Mucosa of stomach (tissue), 1 donor: Measurements from ENCODE around the gene ZDHHC11.
"Not testable (repeated sequence)": the region's sequence is repeated elsewhere in the genome, so short reads cannot be mapped to it uniquely, and the experiment has no call there.

Experiments
- H3K27me3 ChIP-seq: one replicate; pipeline ENCODE4 v1.7.0; 2013; ENCODE audit warnings: mild to moderate bottlenecking, low read length; ENCODE audit not compliant: control insufficient read depth, insufficient read depth
- H3K36me3 ChIP-seq: one replicate; pipeline ENCODE4 v1.7.0; 2013; ENCODE audit warnings: low read length; ENCODE audit not compliant: control insufficient read depth, insufficient read depth
- H3K4me1 ChIP-seq: one replicate; pipeline ENCODE4 v1.7.0; 2013; ENCODE audit warnings: mild to moderate bottlenecking, low read length; ENCODE audit not compliant: control insufficient read depth, insufficient read depth
- H3K4me3 ChIP-seq: one replicate; pipeline ENCODE4 v1.7.0; 2013; ENCODE audit warnings: low read length
- H3K9ac ChIP-seq: one replicate; pipeline ENCODE4 v1.7.0; 2013; ENCODE audit warnings: mild to moderate bottlenecking, low read length, moderate library complexity
- H3K9me3 ChIP-seq: one replicate; pipeline ENCODE4 v1.7.0; 2013; ENCODE audit warnings: mild to moderate bottlenecking, low read length, moderate library complexity; ENCODE audit not compliant: control insufficient read depth
- donor health status: Pancreatic carcinoma.

ZDHHC11 gene

DNA sequence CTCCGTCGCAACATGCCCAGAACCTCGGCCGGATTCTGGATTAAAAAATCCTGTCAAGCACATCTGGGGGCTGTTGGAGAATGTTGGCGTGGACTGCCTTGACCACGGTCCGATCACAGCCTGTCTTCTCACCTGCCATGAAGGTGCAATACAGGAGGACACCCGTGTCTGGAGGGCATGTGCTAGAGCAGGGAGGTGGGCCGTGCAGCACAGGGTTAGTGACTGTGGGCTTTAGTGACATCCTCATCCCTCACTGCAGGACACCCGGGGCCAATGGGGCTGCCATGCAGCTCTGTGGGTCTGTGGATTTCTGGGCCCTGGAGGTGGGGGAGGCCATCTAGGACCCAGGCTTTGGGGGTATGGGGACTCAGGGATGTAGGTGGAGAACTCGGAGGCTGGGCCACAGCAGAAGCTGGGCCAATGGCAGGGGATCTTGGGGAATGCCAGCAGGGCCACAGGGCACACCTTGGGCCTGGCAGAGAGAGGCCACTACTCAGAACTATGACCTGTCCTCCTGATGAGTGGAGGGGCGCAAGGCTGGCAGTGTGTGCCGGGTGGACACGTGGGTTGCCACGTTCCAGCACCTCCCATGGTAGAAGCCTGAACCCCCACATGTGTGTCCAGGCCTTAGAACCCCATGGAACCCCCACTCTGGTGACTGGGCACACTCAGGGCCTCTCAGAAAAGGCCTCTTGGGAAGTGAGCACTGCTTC is 89.6 kb downstream of the ZDHHC11 start:
- Histone ChIP-seq H3K9me3 (no peaks in the 10 kb centered on the region), H3K9ac (no peak overlapping the region), H3K27me3 (no peaks in the 10 kb centered on the region), H3K4me3 (no peak overlapping the region), H3K36me3 (no peaks in the 10 kb centered on the region), H3K4me1 (peaks cover 52% of the 10 kb centered on the region)

DNA sequence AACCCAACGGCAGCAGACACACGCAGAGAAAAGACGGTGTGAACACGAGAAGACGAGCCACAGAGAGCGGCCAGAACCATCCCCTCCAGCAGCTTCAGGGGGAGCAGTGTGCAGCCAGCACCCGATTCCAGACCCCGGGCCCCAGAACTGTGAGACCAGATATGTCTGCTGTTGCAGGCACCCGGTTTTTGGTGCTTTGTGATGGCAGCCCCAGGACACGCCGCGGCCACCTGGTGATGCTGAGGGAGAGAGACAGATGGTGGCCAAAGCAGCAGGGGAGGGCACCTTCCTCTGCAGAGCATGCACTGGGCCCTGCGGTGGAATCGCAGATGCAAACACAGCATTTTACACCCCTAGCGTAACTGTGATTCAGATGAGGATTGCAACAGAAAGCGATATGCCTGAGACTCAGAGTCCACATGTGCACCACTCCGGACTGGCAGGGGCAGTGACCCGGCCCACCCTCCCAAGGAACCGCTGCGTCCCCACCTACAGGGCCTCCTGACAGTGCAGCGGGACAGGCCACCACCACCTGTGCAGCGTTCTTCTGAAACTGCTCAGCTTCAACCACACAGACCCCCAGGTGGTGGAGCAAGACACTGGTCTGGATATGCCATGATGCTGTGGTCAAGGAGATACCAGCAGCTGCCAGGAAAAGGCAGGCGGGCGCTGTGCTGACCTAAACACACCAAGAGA is 90.3 kb downstream of the ZDHHC11 start:
- H3K9me3 ChIP-seq, result no peaks in the 10 kb centered on the region
- no peaks in the 10 kb centered on the region for H3K36me3 ChIP-seq
- H3K4me3 ChIP-seq, result no peak overlapping the region
- no peak overlapping the region for H3K9ac ChIP-seq
- H3K27me3 ChIP-seq, result no peaks in the 10 kb centered on the region
- peaks cover 54% of the 10 kb centered on the region for H3K4me1 ChIP-seq

DNA sequence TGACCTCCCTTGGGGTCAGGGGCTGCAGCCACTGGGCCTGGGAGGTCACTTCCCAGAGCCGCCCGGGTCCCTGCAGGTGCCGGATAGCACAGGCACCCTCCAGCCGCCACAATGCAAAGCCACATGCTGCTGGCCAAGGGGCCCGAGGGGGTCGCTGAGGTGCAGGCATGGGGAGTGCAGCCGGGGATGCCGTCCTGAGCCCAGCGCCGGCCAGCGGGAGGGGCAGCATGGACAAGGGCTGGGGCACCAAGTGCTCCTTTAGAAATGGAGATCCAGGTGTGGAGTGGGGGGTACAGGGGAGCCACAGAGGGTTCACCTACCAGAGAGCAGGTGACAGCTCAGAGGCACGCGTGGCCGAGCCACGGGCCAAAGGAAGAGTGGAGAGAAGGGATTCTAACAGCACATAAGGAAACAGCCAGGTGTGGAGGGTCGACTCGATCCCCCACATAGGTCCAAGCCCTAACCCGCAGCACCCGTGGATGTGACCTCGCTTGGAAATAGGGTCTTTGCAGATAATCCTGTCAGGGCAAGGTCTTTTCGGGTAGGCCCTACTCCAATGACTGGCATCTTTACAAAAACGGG is 90.9 kb downstream of the ZDHHC11 start:
- H3K4me3 ChIP-seq, result no peak overlapping the region
- H3K36me3 ChIP-seq, result no peaks in the 10 kb centered on the region
- peak overlapping the region; percentile 8 for H3K9ac ChIP-seq
- no peaks in the 10 kb centered on the region for H3K27me3 ChIP-seq
- no peaks in the 10 kb centered on the region for H3K9me3 ChIP-seq
- H3K4me1 ChIP-seq, result peaks cover 54% of the 10 kb centered on the region

DNA sequence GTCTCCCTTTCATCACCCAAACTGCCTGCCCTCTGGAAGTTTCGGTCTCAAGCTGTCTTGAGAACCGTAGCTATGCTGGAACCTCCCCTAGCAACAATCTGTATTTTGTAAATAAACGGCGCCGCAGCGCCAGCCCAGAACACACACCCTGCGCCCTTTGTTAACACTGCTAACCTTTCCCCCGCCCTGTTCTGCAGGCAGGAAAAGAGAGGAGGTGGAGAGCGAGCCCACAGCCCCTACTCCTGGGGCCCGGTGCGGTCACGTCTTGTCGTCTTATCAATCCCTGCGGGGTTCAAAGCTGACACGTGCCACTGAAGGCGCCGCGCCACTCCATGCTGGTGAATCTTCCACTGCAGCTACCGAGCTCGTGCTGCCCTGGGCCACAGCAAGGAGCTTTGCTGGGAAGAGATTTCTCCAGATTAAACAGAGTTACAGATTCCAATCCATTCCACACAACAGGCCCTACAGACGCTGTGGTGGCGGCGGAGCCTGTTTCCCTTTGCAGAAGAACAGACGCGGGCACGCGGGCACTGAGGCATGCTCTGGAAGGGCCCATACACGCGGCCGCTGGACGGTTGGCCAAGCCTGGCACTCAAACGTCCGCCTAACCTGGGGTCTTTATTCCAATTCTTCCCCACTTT is 91.6 kb downstream of the ZDHHC11 start:
- peaks cover 54% of the 10 kb centered on the region for H3K4me1 ChIP-seq
- H3K9me3 ChIP-seq, result no peaks in the 10 kb centered on the region

DNA sequence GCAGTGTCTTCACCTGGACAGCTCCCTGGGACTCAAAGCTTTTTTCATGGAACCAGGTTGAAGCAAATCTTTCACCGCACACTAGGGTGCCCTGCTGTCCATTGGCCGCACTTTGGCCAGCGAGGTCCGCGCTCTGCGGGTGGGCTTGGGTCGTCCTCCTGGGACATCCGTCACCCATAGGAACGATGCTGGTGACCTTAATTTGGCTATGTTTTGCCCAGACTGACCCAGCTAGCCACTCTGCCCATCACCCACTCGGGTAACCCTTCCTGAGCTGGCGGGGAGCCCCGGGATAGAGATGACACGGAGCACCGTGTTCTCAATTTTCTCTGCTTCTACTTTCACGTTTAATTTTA is 92.1 kb downstream of the ZDHHC11 start:
- Histone ChIP-seq H3K9me3 (no peaks in the 10 kb centered on the region), H3K4me1 (peaks cover 54% of the 10 kb centered on the region), H3K36me3 (no peaks in the 10 kb centered on the region), H3K4me3 (no peak overlapping the region), H3K27me3 (no peaks in the 10 kb centered on the region), H3K9ac (peak overlapping the region; percentile 29)

More for the DNA sequence above, 91.6 kb downstream of the ZDHHC11 start:
- no peaks in the 10 kb centered on the region for H3K36me3 ChIP-seq
- H3K4me3 ChIP-seq, result no peak overlapping the region
- no peaks in the 10 kb centered on the region for H3K27me3 ChIP-seq
- peak overlapping the region; percentile 8 for H3K9ac ChIP-seq

DNA sequence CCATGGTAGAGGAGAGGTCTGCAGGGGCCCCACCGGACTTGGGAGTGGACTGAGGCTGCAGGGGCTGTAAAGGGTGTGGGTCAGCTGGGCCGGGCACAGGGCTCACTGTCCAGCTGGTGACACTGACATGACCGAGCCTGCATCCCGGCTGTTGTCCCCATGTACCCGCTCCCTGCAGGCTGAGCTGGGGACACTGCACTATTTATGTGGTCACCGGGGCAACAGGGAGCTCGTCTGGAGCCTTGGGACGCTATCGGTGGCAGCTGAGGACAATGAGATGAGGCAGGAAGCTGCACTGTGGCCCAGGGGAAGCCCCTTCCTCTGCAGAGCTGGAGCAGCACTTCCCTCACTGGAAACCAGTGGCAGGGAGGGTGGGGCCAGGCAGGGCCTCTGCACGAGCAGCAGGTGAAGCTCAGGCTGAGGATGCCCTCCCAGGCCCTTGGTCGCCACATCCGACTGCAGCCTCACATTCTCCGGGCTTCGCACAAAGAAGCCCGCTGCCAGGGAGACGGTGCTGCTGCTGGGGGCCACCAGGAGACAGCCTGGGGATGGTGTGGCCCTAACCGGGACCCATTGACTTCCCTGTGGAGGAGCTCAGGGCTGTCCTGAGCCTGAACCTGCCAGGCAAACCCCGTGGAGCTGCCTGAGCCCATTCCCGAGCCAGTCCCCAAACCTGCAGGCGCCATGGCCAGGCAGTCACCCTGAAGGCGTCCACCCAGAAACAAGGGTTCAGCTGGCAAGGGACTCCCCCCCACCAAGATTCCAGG is 92.7 kb downstream of the ZDHHC11 start:
- Histone ChIP-seq H3K9ac (peak overlapping the region; percentile 29), H3K4me1 (peaks cover 54% of the 10 kb centered on the region), H3K9me3 (no peaks in the 10 kb centered on the region), H3K27me3 (no peaks in the 10 kb centered on the region), H3K4me3 (peak overlapping the region; percentile 12), H3K36me3 (no peaks in the 10 kb centered on the region)

DNA sequence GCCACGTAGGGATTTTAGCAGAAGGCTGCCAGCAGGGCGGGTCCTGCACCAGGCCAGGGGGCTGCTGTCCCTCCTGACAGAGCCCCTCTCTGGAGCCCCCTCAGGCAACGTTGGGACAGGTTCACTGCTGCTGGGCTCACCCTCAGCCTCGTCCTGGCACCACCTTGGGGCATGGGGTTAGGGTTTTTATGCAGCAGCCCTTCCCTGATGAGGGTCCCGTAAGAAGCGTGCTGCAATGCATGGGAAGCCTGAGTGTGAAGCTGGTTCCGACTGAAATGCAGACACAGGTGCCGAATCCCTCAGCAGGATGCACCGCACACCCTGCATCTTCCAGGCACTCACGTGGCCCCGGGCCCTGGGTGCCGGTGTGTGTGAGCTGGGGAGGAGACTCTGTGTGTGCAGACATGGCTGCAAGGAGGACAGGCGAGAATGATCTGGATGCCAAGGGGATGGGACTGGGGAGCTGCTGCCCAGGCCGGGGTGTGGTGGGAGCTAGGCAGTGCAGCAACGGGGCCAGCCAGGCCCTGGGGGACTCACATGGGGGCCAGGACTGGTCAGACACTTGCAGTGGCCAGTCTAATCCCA is 93.3 kb downstream of the ZDHHC11 start:
- Histone ChIP-seq H3K4me3 (peak overlapping the region; percentile 12), H3K9ac (peak overlapping the region; percentile 6), H3K9me3 (no peaks in the 10 kb centered on the region)

DNA sequence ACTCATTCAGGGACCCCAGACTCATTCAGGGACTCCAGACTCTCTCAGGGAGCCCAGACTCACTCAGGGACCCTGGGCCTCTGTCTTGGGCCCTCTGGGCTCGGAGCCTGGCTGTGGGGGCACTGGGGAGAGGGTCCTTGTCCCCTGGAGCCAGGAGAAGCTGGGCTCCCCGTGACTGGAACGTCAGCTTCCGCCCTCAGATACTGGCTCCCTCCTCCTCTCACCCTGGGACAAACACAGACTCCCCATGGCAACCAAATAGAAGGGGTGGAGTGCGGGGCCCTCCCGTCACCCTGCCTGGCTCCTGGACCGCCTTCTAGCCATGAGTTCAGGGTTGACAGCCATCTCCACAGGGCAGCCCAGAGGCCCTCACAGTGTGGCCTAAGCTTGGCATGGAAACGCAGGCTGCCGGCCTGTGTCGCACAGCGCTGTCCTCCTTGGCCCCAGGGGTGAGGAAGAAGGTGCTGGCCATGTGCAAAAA is 93.9 kb downstream of the ZDHHC11 start:
- Histone ChIP-seq H3K9ac (peak overlapping the region; percentile 70), H3K4me1 (peaks cover 45% of the 10 kb centered on the region), H3K9me3 (no peaks in the 10 kb centered on the region), H3K36me3 (no peaks in the 10 kb centered on the region), H3K27me3 (no peaks in the 10 kb centered on the region), H3K4me3 (no peak overlapping the region)

More for the DNA sequence above, 93.3 kb downstream of the ZDHHC11 start:
- Histone ChIP-seq H3K4me1 (peaks cover 50% of the 10 kb centered on the region), H3K36me3 (no peaks in the 10 kb centered on the region), H3K27me3 (no peaks in the 10 kb centered on the region)

DNA sequence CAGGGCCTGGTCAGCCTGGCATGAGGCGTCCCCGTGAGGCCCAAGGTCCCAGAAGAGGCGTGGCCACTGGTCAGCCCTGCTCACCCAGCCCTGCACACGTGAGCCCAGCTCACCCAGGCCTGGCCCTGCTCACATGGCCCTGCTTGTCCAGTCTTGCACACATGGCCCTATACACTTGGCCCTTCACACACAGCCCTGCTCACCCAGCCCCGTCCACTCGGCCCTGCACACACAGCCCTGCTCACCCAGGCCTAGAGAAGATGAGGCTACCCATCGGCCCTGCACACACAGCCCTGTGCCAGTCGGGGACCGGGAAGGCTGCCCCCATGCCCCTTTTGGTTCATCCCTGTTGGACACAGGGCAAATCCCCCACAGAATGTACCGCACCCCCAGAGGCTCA is 94.6 kb downstream of the ZDHHC11 start:
- Histone ChIP-seq H3K9ac (peak overlapping the region; percentile 70), H3K4me1 (peaks cover 41% of the 10 kb centered on the region), H3K4me3 (no peak overlapping the region), H3K36me3 (no peaks in the 10 kb centered on the region), H3K27me3 (no peaks in the 10 kb centered on the region), H3K9me3 (no peaks in the 10 kb centered on the region)

DNA sequence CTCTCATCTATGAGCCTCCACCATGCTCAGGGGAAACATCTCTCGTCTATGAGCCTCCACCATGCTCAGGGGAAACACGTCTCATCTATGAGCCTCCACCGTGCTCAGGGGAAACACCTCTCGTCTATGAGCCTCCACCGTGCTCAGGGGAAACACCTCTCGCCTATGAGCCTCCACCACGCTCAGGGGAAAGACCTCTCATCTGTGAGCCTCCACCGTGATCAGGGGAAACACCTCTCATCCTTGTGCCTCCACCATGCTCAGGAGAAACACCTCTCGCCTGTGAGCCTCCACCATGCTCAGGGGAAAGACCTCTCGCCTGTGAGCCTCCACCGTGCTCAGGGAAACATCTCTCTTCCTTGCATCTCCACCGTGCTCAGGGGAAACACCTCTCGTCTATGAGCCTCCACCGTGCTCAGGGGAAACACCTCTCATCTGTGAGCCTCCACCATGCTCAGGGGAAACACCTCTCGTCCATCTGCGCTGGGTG is 96.6 kb downstream of the ZDHHC11 start:
- H3K27me3 ChIP-seq, H3K4me3 ChIP-seq, H3K9me3 ChIP-seq, H3K36me3 ChIP-seq, H3K9ac ChIP-seq: not testable (repeated sequence)
- peaks cover 30% of the 10 kb centered on the region for H3K4me1 ChIP-seq

DNA sequence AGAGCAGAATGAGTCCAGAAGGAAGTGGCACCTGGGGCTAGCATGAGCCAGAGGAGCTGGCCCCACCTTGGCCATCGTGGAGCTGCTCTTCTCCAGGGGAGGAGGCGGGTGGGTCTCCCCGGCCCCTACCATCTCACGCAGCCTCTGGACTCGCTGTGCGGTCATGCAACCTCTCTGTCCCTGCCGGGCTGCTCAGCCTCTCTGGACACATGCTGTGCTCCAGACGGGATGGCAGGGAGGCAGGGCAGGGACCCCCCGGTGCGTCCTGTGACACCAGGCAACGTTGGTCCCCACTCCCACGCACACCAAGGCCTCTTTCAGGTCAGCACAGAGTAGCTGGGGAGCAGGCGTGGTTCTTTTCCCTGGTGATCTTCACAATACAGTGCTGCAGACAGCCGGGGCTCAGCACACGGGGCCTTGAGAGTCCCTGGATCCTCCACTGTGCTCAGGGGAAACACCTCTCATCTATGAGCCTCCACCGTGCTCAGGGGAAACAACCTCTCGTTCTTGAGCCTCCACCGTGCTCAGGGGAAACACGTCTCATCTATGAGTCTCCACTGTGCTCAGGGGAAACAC is 97.1 kb downstream of the ZDHHC11 start:
- H3K36me3 ChIP-seq, H3K4me3 ChIP-seq, H3K27me3 ChIP-seq, H3K9ac ChIP-seq, H3K9me3 ChIP-seq: not testable (repeated sequence)
- peaks cover 27% of the 10 kb centered on the region for H3K4me1 ChIP-seq
